Right lung (tissue), 5 donors: ENCODE results near the gene FDXACB1. TPM values are rescaled to one million over a fixed set of nuclear protein-coding genes. Genes with fewer than 3 reads are reported as not detected.

Experiments
- DNase-seq, 2 donors: peaks; one replicate each; pipeline ENCODE4 v3.0.0-alpha.2; 2013
- polyA plus RNA-seq, 5 donors: library from polyadenylated mRNA; unstranded; fragments of 120-200 nt; gene quantifications; one replicate each; pipeline versions ENCODE4 v1.2.1 to v1.2.3, GENCODE V29; 2013; ENCODE audit warnings: inconsistent platforms in 1 of 5, low replicate concordance in 1 of 5; ENCODE audit not compliant: insufficient read length in 5 of 5, insufficient read depth in 1 of 5

The FDXACB1 gene
- polyA plus RNA-seq, 5 donors: 4.5 to 5.7 (median 4.6) TPM

DNA sequence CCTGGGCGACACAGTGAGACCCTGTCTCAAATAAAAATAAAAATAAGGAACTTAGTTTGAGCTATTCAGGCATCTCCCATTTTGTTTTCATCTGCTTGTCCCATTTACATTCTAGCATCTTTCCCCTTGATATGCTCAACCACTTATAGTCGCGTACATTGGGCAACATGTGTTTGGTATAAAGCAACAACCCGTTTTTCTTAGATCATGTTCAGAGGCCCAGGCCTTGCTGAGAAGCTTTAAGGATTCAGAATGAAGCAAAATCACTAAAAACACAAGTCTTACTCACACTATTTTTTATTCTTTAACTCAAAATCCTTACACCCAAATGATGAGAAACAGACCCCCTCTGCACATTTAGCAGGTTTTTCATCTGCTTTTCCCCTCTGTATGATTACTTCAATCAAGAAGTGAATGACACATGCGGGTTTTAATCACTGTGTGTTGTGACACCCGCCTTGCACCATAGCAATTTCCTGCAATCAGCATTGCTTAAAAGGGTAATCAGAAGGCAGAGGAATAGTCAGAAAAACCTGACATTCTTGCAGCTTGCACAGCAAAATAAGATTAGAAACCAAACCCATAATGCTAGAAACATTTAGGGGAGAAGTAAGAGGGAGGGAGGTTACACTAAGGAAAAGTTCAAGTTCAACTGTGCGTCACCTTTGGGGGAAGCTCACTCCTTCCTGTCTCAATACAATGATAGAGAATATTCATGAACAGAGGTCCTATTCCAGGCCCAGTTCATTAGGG, 33.5 kb downstream of the FDXACB1 start:
- no peak for DNase-seq

GRCh38 chr11:111843661-111844060, 35.3 kb downstream of the FDXACB1 start:
- no peak for DNase-seq

DNA sequence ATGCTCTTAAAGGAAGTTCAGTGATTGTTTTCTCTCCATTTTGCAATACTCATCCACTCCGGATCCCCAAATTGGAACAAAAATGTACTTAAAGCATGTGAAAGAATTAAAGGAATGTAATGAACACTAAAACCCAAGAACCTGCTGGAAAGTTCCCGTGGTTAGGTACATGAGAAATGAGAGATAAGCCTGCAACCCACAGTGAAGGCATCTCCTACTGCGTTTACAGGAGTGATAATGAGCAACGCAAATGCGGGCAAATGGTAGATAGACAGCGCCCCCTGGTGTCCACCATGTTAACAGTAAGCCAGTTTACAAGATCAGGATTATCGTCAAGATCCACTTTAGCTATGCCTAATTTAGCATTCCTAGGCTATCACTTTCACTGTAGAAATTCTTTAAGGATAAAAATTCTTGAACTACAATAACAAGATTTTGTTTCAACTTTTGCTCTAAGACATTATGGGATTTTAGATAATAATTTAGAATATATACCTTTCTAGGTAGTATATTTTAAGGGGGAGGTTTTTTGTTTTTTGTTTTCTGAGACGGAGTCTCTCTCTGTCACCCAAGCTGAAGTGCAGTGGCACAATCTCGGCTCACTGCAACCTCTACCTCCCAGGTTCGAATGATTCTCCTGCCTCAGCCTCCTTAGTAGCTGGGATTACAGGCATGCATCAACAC, 37.5 kb downstream of the FDXACB1 start:
- peak; percentile 75 to 83 for DNase-seq

DNA sequence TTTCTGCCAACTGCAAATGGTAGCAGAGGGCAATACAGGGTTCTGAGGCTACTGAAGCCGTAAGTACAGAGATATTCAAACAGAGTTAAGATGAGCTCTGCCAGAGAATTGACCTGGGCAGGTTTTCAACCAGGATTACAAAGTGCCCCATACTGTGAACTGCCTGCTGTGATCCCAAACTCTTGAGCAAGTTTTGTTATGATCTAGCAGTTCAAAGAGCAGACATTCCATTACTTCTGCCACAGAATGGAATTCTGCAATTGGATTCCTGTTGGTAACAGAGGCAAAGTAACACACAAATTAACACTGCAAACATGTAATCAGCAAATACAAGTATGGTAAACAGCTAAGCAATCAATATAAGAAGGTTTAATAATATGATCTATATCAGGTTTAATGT, 38.8 kb downstream of the FDXACB1 start:
- no peak for DNase-seq

DNA sequence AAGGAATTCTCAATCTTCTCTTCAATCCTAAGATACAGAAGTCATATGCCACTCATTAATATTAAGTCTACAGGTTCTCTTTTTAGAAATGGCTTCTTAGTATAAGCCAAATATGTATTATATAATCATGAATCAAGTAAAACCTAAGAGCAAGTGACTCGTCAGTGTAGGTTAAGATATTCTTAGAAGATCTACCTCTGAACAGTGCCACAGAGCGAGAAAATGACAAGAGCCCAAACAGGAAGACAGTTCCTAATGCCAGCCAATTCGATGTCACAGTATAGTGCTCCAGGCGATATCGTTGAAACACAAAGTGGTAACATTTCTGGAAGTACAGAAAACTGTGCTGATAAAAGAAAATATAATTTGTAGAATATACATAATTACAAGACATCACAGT, 40.9 kb downstream of the FDXACB1 start:
- DNase-seq: no peak

GRCh38 chr11:111837366-111837891, 41.5 kb downstream of the FDXACB1 start:
- no peak for DNase-seq

- DNase-seq: no peak
These were observed 42.2 kb downstream of the FDXACB1 start for GRCh38 chr11:111836721-111837120.

GRCh38 chr11:111836162-111836561, 42.8 kb downstream of the FDXACB1 start:
- DNase-seq: no peak

- DNase-seq: no peak
These were observed 43.3 kb downstream of the FDXACB1 start for GRCh38 chr11:111835665-111836064.

DNA sequence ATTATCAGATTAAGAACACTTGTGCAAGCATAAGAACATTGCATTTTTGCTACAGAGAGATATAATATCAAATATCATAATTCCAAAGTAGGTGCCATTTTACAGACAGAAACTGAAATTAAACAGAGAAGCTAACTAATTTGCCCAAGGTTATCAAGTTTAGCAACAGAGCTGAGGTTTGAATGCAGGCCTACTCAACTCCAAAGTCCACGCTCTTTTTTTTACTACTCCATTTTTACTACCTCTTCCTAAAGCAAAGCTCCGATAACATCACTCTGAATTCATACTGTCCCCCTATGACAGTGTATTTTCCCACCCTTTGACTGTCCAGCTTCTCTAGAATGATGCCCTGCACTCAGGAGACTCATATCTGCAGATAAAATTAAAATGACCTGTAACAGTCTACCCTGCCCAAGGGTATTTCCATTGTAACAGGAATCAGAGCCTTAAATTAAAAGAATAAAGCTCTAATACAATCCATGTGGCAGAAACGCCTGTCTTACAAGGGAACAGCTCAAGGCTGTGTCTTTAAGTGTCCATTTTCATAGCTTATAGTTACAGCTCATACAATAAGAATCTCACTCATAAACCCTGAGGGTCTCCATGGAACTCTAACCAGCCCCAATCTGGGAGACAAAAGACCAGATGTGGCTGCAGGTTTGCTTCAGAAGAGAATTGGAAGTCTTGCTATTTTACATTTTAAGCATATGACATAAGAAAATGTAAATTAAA, 44.4 kb downstream of the FDXACB1 start:
- DNase-seq: no peak

GRCh38 chr11:111833524-111833923, 45.4 kb downstream of the FDXACB1 start:
- DNase-seq: no peak

DNA sequence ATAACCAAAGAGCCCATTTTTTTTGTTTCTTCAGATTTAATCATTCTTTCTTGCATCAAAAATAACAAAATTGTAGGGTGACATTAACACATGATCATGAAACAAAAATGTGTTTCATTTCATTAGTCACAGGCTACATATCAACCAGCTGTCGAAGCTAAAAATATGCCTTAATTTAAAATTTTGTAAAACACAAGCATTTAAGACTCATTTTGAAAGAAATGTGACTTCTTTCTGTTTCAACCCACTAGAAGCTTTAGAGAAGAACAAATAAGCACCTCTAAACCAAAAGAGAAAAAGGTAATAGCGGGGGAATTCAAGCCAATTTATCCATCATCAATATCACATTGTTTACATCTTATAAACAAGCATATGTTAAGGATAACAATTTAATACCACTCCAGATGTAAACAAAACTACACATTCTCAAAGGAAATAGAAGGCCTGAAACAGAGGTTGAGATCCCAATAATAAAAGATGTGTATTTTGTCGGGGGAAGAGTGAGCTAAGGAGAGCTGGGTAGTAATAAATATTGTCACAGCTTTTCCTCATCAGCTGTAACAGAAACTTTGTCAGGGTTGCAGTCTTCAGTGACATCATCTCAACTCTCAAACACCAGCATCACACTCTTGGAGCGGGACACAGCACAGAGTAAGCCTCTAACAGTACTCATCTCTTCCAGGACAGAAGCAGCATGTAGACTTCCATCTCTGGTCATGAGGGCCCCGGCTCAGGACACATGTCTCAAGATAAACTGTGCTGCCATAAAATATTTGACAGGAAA, 49.6 kb downstream of the FDXACB1 start:
- DNase-seq: no peak

- DNase-seq: no peak
These were observed 52.5 kb downstream of the FDXACB1 start for GRCh38 chr11:111826322-111826950.

Other genes starting within 250 kb of the FDXACB1 start
- gene PPP2R1B, start 112.8 kb downstream of the FDXACB1 start, polyA plus RNA-seq: 10 to 100 TPM; 20.6 to 32.4 (median 27.8) TPM
- 10 to 100 TPM; 37.1 to 54.3 (median 44.7) TPM for gene ALG9, start 7.6 kb downstream of the FDXACB1 start, polyA plus RNA-seq
- 10 to 100 TPM; 40.0 to 45.6 (median 42.4) TPM for gene CFAP68, start 376 bp upstream of the FDXACB1 start, polyA plus RNA-seq
- gene CRYAB, start 32.6 kb upstream of the FDXACB1 start, polyA plus RNA-seq: 10 to 100 TPM; 26.1 to 60.8 (median 30.9) TPM
- 10 to 100 TPM in 1 of 5 donors, 1 to 10 TPM in 4; 2.1 to 10.9 (median 5.3) TPM for gene HSPB2, start 33.6 kb upstream of the FDXACB1 start, polyA plus RNA-seq
- gene C11orf52, start 39.7 kb upstream of the FDXACB1 start, polyA plus RNA-seq: 10 to 100 TPM in 3 of 5 donors, 1 to 10 TPM in 2; 7.0 to 12.3 (median 11.5) TPM
- gene DIXDC1, start 58.2 kb upstream of the FDXACB1 start, polyA plus RNA-seq: 10 to 100 TPM; 16.4 to 29.5 (median 25.3) TPM
- 10 to 100 TPM; 28.4 to 35.6 (median 34.3) TPM for gene DLAT, start 146.2 kb upstream of the FDXACB1 start, polyA plus RNA-seq
- 10 to 100 TPM in 1 of 5 donors, 1 to 10 TPM in 4; 6.5 to 11.2 (median 8.7) TPM for gene PIH1D2, start 194.9 kb upstream of the FDXACB1 start, polyA plus RNA-seq
- gene NKAPD1, start 195.1 kb upstream of the FDXACB1 start, polyA plus RNA-seq: 10 to 100 TPM; 39.9 to 64.6 (median 53.5) TPM
- 10 to 100 TPM; 56.4 to 74.3 (median 62.1) TPM for gene TIMM8B, start 207.6 kb upstream of the FDXACB1 start, polyA plus RNA-seq
- 100 to 1,000 TPM; 114 to 145 (median 120) TPM for gene SDHD, start 207.7 kb upstream of the FDXACB1 start, polyA plus RNA-seq